ENCODE results near the gene GORAB. TPM values are rescaled to one million over a fixed set of nuclear protein-coding genes. Genes with fewer than 3 reads are reported as not detected.

The GORAB gene
- total and polyA plus RNA-seq, 10 of the 15 experiments (the other 5 are each of a cell fraction or from before 2014, with no cell fraction given), result 5.5 to 38.6 (median 10.3) TPM

DNA sequence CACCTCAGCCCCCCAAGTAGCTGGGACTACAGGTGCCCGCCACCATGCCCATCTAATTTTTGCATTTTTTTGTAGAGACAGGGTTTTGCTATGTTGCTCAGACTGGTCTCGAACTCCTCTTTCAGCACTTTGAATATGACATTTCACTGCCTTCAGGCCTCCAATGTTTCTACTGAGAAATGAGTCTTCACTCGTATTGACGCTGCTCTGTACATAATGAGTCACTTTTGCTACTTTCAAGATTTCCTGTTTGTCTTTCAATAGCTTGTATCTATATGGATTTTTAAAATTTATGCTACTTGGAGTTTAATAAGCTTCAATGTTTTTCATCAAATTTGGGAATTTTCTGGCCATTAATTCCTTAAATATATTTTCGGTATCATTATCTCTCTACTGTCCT lies 64.7 kb downstream of the GORAB start:
- RAD21 ChIA-PET (ENCODE audit: unreplicated experiment), result no interaction called here
- Histone ChIP-seq H3K27me3 (replicated peaks in 1 of 2; ENCODE audit: control insufficient read depth in 2 of 2, insufficient read depth in 2 of 2, low read length in 1 of 2) (no peaks in the 10 kb centered on the region), H3K27ac (ENCODE audit: control insufficient read depth, insufficient read depth) (no peak overlapping the region), H3K9ac (ENCODE audit: control insufficient read depth, insufficient read depth, low read length) (no peak overlapping the region), H3K79me2 (ENCODE audit: control insufficient read depth, insufficient read depth, low read length) (no peaks in the 10 kb centered on the region), H4K20me1 (ENCODE audit: control insufficient read depth, insufficient read depth) (no peaks in the 10 kb centered on the region), H3K9me3 (replicated peaks; ENCODE audit: control insufficient read depth, insufficient read depth, low read length) (no peaks in the 10 kb centered on the region; the same call in 1 of the 3 replicates), H3K36me3 (ENCODE audit: control insufficient read depth in 2 of 2, insufficient read depth in 2 of 2, low read length in 1 of 2) (no peaks in the 10 kb centered on the region), H3K4me2 (ENCODE audit: control insufficient read depth, insufficient read depth) (no peak overlapping the region), H2AFZ (ENCODE audit: control insufficient read depth, low read depth, low read length) (no peak overlapping the region), H3K4me1 (ENCODE audit: control insufficient read depth, insufficient read depth, low read length) (no peaks in the 10 kb centered on the region), H3K4me3 (no peak overlapping the region)
- BruUV-seq (replicated peaks), result no TSS peak
- SMC1A ChIA-PET (ENCODE audit: uncharacterized antibody, unreplicated experiment), result interaction anchor here (0.7 to 8.7 kb wide), 9 partner anchors 9 to 265 kb away, joined by 3 to 93 read pairs (median 3); no protein-coding TSS in a partner anchor
- in situ Hi-C loops (cut with MboI), result no loop called here
- WGBS (ENCODE audit: insufficient coverage, insufficient replicate concordance, low lambda C conversion rate, missing lambda C conversion rate), result 55% methylated on average over 5 of the region's 5 CpGs
- FAIRE-seq (no peak), DNase-seq (ENCODE audit: low read depth, low spot score) (no peak), ATAC-seq (no peak)
- CTCF ChIA-PET, result interaction anchor here (0.6 to 1.2 kb wide), 2 partner anchors 10 to 15 kb away, joined by 3 to 5 read pairs; no protein-coding TSS in a partner anchor
- intact Hi-C loops (cut with micrococcal nuclease; ENCODE audit: unreplicated experiment), result loop anchor here (10.0 kb wide), 1 partner anchor 68 kb away; the partner anchor contains the start of gene PRRX1
- POLR2A ChIA-PET, result interaction anchor here (0.6 kb wide), 2 partner anchors 57 to 63 kb away, joined by 3 read pairs; no protein-coding TSS in a partner anchor
- TF ChIP-seq RFX5 (IDR thresholded peaks at IDR 0.05; ENCODE audit: low read depth, low read length), result no peak
- no peak for TF ChIP-seq SMAD1 (IDR thresholded peaks at IDR 0.05; ENCODE audit: low read depth, partially characterized antibody)
- TF ChIP-seq POLR2AphosphoS2 (IDR thresholded peaks at IDR 0.05; ENCODE audit: low read depth, low read length), result no peak
- no peak for TF ChIP-seq ZNF217 (IDR thresholded peaks at IDR 0.05)
- TF ChIP-seq JUND (IDR thresholded peaks at IDR 0.05; ENCODE audit: low read depth, low read length), result no peak
- TF ChIP-seq MYC (IDR thresholded peaks at IDR 0.05; ENCODE audit: insufficient read depth, insufficient read length, insufficient replicate concordance, low read length, severe bottlenecking), result no peak
- TF ChIP-seq PKNOX1 (IDR thresholded peaks at IDR 0.05), result no peak
- no peak for TF ChIP-seq MYB (IDR thresholded peaks at IDR 0.05; ENCODE audit: borderline replicate concordance, low read depth, low read length)
- TF ChIP-seq CHD2 (IDR thresholded peaks at IDR 0.05; ENCODE audit: borderline replicate concordance, low read depth, low read length), result no peak
- TF ChIP-seq CREB1 (IDR thresholded peaks at IDR 0.05; ENCODE audit: low read depth), result no peak
- TF ChIP-seq CTCF (IDR thresholded peaks at IDR 0.05 in 2 of 3, conservative IDR thresholded peaks at IDR 0.05 in 1 of 3; ENCODE audit: control insufficient read depth in 2 of 3, extremely low read depth in 1 of 3, insufficient read depth in 1 of 3, low read depth in 3 of 3, low read length in 3 of 3), result no peak
- TF ChIP-seq SREBF1 (IDR thresholded peaks at IDR 0.05; ENCODE audit: low read length), result no peak
- no peak for TF ChIP-seq SUPT20H (IDR thresholded peaks at IDR 0.05; ENCODE audit: borderline replicate concordance, control insufficient read depth, low read depth, low read length)
- TF ChIP-seq FOS (IDR thresholded peaks at IDR 0.05; ENCODE audit: borderline replicate concordance, extremely low read depth, insufficient read length), result no peak
- no peak for TF ChIP-seq PRDM15 (CRISPR knock-in tag; IDR thresholded peaks at IDR 0.05)
- no peak for TF ChIP-seq HDGF (IDR thresholded peaks at IDR 0.05)
